Suprapubic skin (tissue), 4 donors: ENCODE measurements around the gene GMPS. TPM values are rescaled to one million over a fixed set of nuclear protein-coding genes. Genes with fewer than 3 reads are reported as not detected.

ENCODE experiments used
- DNase-seq, 2 donors: peaks; one replicate each; pipeline ENCODE4 v3.0.0-alpha.2; 2019; ENCODE audit warnings: low spot score in 2 of 2
- H3K27ac ChIP-seq: fragments of 200-600 bp; sonication (generic); one replicate; pipeline ENCODE4 v1.5.1; 2019
- H3K27me3 ChIP-seq: fragments of 200-600 bp; sonication (generic); one replicate; pipeline ENCODE4 v1.5.1; 2019
- H3K36me3 ChIP-seq: fragments of 200-600 bp; sonication (generic); one replicate; pipeline ENCODE4 v1.5.1; 2019
- H3K4me1 ChIP-seq: fragments of 200-600 bp; sonication (generic); one replicate; pipeline ENCODE4 v1.5.1; 2019
- H3K4me3 ChIP-seq: fragments of 200-600 bp; sonication (generic); one replicate; pipeline ENCODE4 v1.5.1; 2019; ENCODE audit warnings: mild to moderate bottlenecking
- H3K9me3 ChIP-seq: fragments of 200-600 bp; sonication (generic); one replicate; pipeline ENCODE4 v1.5.1; 2019
- EP300 ChIP-seq: sonication (generic); formaldehyde crosslinking; IDR thresholded peaks from one replicate; pipeline ENCODE4 v1.6.1; 2017; ENCODE audit warnings: antibody characterized with exemption
- POLR2A ChIP-seq, 2 donors: fragments of 450-650 bp; IDR thresholded peaks; one replicate each; pipeline ENCODE4 v1.6.1; 2017; ENCODE audit warnings: antibody characterized with exemption in 2 of 2, mild to moderate bottlenecking in 2 of 2, moderate library complexity in 2 of 2
- POLR2AphosphoS5 ChIP-seq, 3 donors: sonication (generic); formaldehyde crosslinking; IDR thresholded peaks; one replicate each; pipeline ENCODE4 v1.6.1; 2017; ENCODE audit warnings: antibody characterized with exemption in 3 of 3
- WGBS: methylation state at CpG from one replicate; pipeline ENCODE4 v1.1.5; 2018; 5-methylcytosine and 5-hydroxymethylcytosine counted together
- total RNA-seq, 4 donors: library from RNA; depleted of rRNA; stranded (reverse); fragments of >200 nt; gene quantifications; one replicate each; pipeline ENCODE4 v1.1.0, GENCODE V29; 2016
- TF ChIP-seq, protein P1 (sequence below), 2 donors: fragments of 200-600 bp in 1 of 2; fragments of 450-650 bp in 1 of 2; sonication (generic) in 1 of 2; IDR thresholded peaks; one replicate each; pipeline ENCODE4 v1.5.1; 2016 to 2019; ENCODE audit warnings: antibody characterized with exemption in 2 of 2, mild to moderate bottlenecking in 1 of 2, moderate library complexity in 1 of 2

GMPS gene
- total RNA-seq, 4 donors from 2014 or later, result 33.9 to 39.5 (median 39.3) TPM

- H3K9me3 ChIP-seq, result no peaks in the 10 kb centered on the region
- DNase-seq, result no peak
- WGBS, result 56% methylated on average over 1 of the region's 1 CpG
- H3K36me3 ChIP-seq, result peaks cover 7% of the 10 kb centered on the region
- H3K4me3 ChIP-seq, result no peak overlapping the region
- peaks cover 13% of the 10 kb centered on the region for H3K4me1 ChIP-seq
- TF ChIP-seq POLR2A (IDR thresholded peaks at IDR 0.05), result no peak
- TF ChIP-seq EP300, result no peak
- TF ChIP-seq POLR2AphosphoS5 (IDR thresholded peaks at IDR 0.05), result no peak
- TF ChIP-seq, protein P1, sequence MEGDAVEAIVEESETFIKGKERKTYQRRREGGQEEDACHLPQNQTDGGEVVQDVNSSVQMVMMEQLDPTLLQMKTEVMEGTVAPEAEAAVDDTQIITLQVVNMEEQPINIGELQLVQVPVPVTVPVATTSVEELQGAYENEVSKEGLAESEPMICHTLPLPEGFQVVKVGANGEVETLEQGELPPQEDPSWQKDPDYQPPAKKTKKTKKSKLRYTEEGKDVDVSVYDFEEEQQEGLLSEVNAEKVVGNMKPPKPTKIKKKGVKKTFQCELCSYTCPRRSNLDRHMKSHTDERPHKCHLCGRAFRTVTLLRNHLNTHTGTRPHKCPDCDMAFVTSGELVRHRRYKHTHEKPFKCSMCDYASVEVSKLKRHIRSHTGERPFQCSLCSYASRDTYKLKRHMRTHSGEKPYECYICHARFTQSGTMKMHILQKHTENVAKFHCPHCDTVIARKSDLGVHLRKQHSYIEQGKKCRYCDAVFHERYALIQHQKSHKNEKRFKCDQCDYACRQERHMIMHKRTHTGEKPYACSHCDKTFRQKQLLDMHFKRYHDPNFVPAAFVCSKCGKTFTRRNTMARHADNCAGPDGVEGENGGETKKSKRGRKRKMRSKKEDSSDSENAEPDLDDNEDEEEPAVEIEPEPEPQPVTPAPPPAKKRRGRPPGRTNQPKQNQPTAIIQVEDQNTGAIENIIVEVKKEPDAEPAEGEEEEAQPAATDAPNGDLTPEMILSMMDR (IDR thresholded peaks at IDR 0.05), result no peak
- no peak overlapping the region for H3K27ac ChIP-seq
- H3K27me3 ChIP-seq, result no peaks in the 10 kb centered on the region
Measured at GRCh38 chr3:155889952-155890351, 19.5 kb downstream of the GMPS start.

GRCh38 chr3:155890671-155891190 lies 20.3 kb downstream of the GMPS start:
- TF ChIP-seq EP300 (no peak), POLR2AphosphoS5 (IDR thresholded peaks at IDR 0.05) (no peak), POLR2A (IDR thresholded peaks at IDR 0.05) (no peak)
- TF ChIP-seq, protein P1 (IDR thresholded peaks at IDR 0.05), result no peak
- no peaks in the 10 kb centered on the region for H3K27me3 ChIP-seq
- no peaks in the 10 kb centered on the region for H3K9me3 ChIP-seq
- H3K4me3 ChIP-seq, result no peak overlapping the region
- WGBS, result 28% methylated on average over 2 of the region's 2 CpGs
- H3K36me3 ChIP-seq, result peaks cover 14% of the 10 kb centered on the region
- no peak overlapping the region for H3K27ac ChIP-seq
- no peak for DNase-seq
- H3K4me1 ChIP-seq, result peaks cover 13% of the 10 kb centered on the region

DNA sequence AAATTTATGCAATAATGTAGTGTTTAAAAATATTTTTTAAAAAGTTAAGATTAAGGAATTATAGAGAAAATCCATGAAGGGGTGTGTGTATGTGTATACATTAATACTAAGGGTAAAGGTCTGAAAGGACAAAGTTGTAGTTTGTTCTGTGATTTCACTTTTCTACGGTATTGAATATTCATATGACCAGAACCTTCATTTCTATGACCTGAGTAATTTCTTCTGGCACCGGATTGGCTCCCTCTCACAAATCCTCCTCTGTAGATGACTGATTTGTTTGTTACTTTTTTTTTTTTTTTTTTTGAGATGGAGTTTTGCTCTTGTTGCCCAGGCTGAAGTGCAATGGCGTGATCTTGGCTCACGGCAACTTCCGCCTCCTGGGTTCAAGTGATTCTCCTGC lies 20.9 kb downstream of the GMPS start:
- DNase-seq, result no peak
- peaks cover 13% of the 10 kb centered on the region for H3K4me1 ChIP-seq
- WGBS, result 98% methylated on average over 5 of the region's 5 CpGs
- no peak overlapping the region for H3K4me3 ChIP-seq
- H3K36me3 ChIP-seq, result peaks cover 14% of the 10 kb centered on the region
- H3K9me3 ChIP-seq, result no peaks in the 10 kb centered on the region
- H3K27ac ChIP-seq, result no peak overlapping the region
- H3K27me3 ChIP-seq, result no peaks in the 10 kb centered on the region
- TF ChIP-seq POLR2A (IDR thresholded peaks at IDR 0.05) (no peak), EP300 (no peak), POLR2AphosphoS5 (IDR thresholded peaks at IDR 0.05) (no peak)
- TF ChIP-seq, protein P1 (IDR thresholded peaks at IDR 0.05), result no peak

GRCh38 chr3:155895379-155895900 lies 25.0 kb downstream of the GMPS start:
- no peaks in the 10 kb centered on the region for H3K27me3 ChIP-seq
- H3K4me1 ChIP-seq, result peaks cover 7% of the 10 kb centered on the region
- 92% methylated on average over 7 of the region's 7 CpGs for WGBS
- no peak for DNase-seq
- H3K9me3 ChIP-seq, result no peaks in the 10 kb centered on the region
- peaks cover 41% of the 10 kb centered on the region for H3K36me3 ChIP-seq
- no peak overlapping the region for H3K4me3 ChIP-seq
- TF ChIP-seq, protein P1 (IDR thresholded peaks at IDR 0.05), result no peak
- TF ChIP-seq POLR2A (IDR thresholded peaks at IDR 0.05), result no peak
- TF ChIP-seq POLR2AphosphoS5 (IDR thresholded peaks at IDR 0.05), result no peak
- no peak for TF ChIP-seq EP300
- no peak overlapping the region for H3K27ac ChIP-seq

DNA sequence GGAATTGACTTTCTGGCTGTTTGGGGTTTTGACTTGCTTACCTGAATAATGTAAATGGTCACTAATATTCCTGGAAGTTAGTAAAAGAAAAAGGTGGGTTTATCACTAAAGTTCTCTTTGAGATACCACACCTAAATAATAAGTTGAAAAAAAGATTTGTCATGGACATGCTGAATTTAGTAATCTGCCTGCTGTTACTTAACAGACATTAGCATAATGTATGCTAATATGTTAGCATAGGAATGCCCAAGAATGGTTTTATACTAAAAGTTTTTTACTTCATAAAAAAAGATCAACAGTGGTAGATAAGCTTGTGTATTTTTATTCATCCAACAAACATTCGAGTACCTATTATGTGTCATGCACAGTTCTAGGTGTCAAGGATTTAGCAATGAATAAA lies 36.5 kb downstream of the GMPS start:
- Histone ChIP-seq H3K27ac (no peak overlapping the region), H3K36me3 (peaks cover 56% of the 10 kb centered on the region), H3K4me1 (no peaks in the 10 kb centered on the region), H3K9me3 (no peaks in the 10 kb centered on the region), H3K27me3 (no peaks in the 10 kb centered on the region), H3K4me3 (no peak overlapping the region)
- 100% methylated on average over 1 of the region's 1 CpG for WGBS
- TF ChIP-seq, protein P1 (IDR thresholded peaks at IDR 0.05), result no peak
- TF ChIP-seq POLR2AphosphoS5 (IDR thresholded peaks at IDR 0.05), result no peak
- no peak for DNase-seq
